ENCODE measurements around the gene ANKRD44.

Gene ANKRD44

GRCh38 chr2:197286805-197287595, 23.6 kb downstream of the ANKRD44 start:
- DNase-seq = peak in 1 of 2 donors; percentile 64

GRCh38 chr2:197285361-197285760, 25.2 kb downstream of the ANKRD44 start:
- no peak for DNase-seq

- DNase-seq = no peak
Measured at GRCh38 chr2:197284956-197285355, 25.6 kb downstream of the ANKRD44 start.

GRCh38 chr2:197281421-197281820, 29.2 kb downstream of the ANKRD44 start:
- DNase-seq = no peak

GRCh38 chr2:197280015-197280702, 30.4 kb downstream of the ANKRD44 start:
- DNase-seq = no peak

GRCh38 chr2:197278799-197279763, 31.5 kb downstream of the ANKRD44 start:
- DNase-seq = no peak

GRCh38 chr2:197277794-197278193, 32.8 kb downstream of the ANKRD44 start:
- DNase-seq = no peak

GRCh38 chr2:197276156-197276555, 34.4 kb downstream of the ANKRD44 start:
- no peak for DNase-seq

- no peak for DNase-seq
Measured at GRCh38 chr2:197274937-197275336, 35.6 kb downstream of the ANKRD44 start.

GRCh38 chr2:197274349-197274748, 36.2 kb downstream of the ANKRD44 start:
- DNase-seq = no peak

GRCh38 chr2:197273485-197273884, 37.1 kb downstream of the ANKRD44 start:
- DNase-seq = no peak

GRCh38 chr2:197270601-197271000, 40.0 kb downstream of the ANKRD44 start:
- DNase-seq = no peak

- no peak for DNase-seq
Measured at GRCh38 chr2:197269815-197270214, 40.8 kb downstream of the ANKRD44 start.

- DNase-seq = no peak
Measured at GRCh38 chr2:197268786-197269584, 41.6 kb downstream of the ANKRD44 start.

- DNase-seq = no peak
Measured at GRCh38 chr2:197266477-197266876, 44.1 kb downstream of the ANKRD44 start.

- DNase-seq = peak; percentile 32 to 34
Measured at GRCh38 chr2:197265924-197266323, 44.7 kb downstream of the ANKRD44 start.

GRCh38 chr2:197265036-197265435, 45.5 kb downstream of the ANKRD44 start:
- no peak for DNase-seq

GRCh38 chr2:197264332-197264731, 46.2 kb downstream of the ANKRD44 start:
- no peak for DNase-seq

GRCh38 chr2:197263077-197263476, 47.5 kb downstream of the ANKRD44 start:
- no peak for DNase-seq

- DNase-seq = no peak
Measured at GRCh38 chr2:197261808-197262226, 48.8 kb downstream of the ANKRD44 start.

GRCh38 chr2:197259470-197259999, 51.0 kb downstream of the ANKRD44 start:
- no peak for DNase-seq

GRCh38 chr2:197258580-197258979, 52.0 kb downstream of the ANKRD44 start:
- DNase-seq = no peak

Data from activated CD4-positive, alpha-beta T cell treated with anti-CD3 and anti-CD28 coated beads for 4 hours (primary cell).